ENCODE results near the gene PRUNE1. TPM values are rescaled to one million over a fixed set of nuclear protein-coding genes. Genes with fewer than 3 reads are reported as not detected.

The PRUNE1 gene
- total RNA-seq (2014; rRNA removed; shearing (Covaris generic)) (15.4 and 18.8 TPM in 2 replicates), total RNA-seq (2022) (20.4 and 20.8 TPM in 2 replicates), Bru-seq, nascent RNA (percentile 50 among the genes with signal in this experiment), BruChase-seq, experiment 1, labeled RNA remaining after a 6-hour chase (percentile 56 among the genes with signal in this experiment), BruChase-seq, experiment 2, labeled RNA remaining after a 2-hour chase (percentile 64 among the genes with signal in this experiment)
- long read RNA-seq, transcript PRUNE1-201 (8 exons, 2,997 nt) = major isoform, 9 of 28 reads
- long read RNA-seq, partial matches to known transcripts = 5 of 28 reads
- long read RNA-seq, other reads (novel, unspliced or antisense) = 10 of 28 reads

GRCh38 chr1:151008244-151009205 is at the start of gene PRUNE1:
Gene PRUNE1 (plus strand): TSS chr1:151008449. CDS start chr1:151008633, 184 bp downstream.
- H3K36me3 ChIP-seq (ENCODE audit: insufficient read depth, low read length) = no peaks in the 10 kb centered on the region
- no TSS peak for BruUV-seq (replicated peaks)
- intact Hi-C loops (cut with micrococcal nuclease; ENCODE audit: unreplicated experiment) = loop anchor here (5.0 kb wide), 1 partner anchor 49 kb away; the partner anchor contains the start of gene CDC42SE1
- POLR2A ChIA-PET = no interaction called here
- peak within 1 kb of the TSS; percentile 83 for H3K4me3 ChIP-seq (ENCODE audit: low read depth, low read length, poor library complexity, severe bottlenecking)
- TF ChIP-seq EZH2phosphoT487 (IDR thresholded peaks at IDR 0.05; ENCODE audit: borderline replicate concordance, low read depth, low read length) (no peak), CTCF (conservative IDR thresholded peaks at IDR 0.05; ENCODE audit: low read length) (no peak)
- peak within 1 kb of the TSS; percentile 47 for H3K27ac ChIP-seq (ENCODE audit: low read depth, low read length, poor library complexity, severe bottlenecking)
- DNase-seq (ENCODE audit: low spot score) = peak; percentile 97
- peak within 1 kb of the TSS; percentile 90 for H3K4me2 ChIP-seq (ENCODE audit: low read length)
- H4K20me1 ChIP-seq (ENCODE audit: insufficient read depth, low read length) = no peaks in the 10 kb centered on the region
- H3K9me2 ChIP-seq (ENCODE audit: insufficient read depth, low read length) = no peaks in the 10 kb centered on the region
- no peaks in the 10 kb centered on the region for H3K9me3 ChIP-seq (ENCODE audit: low read length)
- peaks cover 17% of the 10 kb centered on the region; the same call in 1 of the 2 replicates for H3K79me2 ChIP-seq (ENCODE audit: insufficient read depth, low read depth, low read length)
- peak within 1 kb of the TSS; percentile 85 for H2AFZ ChIP-seq (ENCODE audit: low read length)
- H3K4me1 ChIP-seq (ENCODE audit: insufficient read depth, low read length, poor library complexity, severe bottlenecking) = peaks cover 52% of the 10 kb centered on the region
- CTCF ChIA-PET (ENCODE audit: unreplicated experiment) = no interaction called here

- Histone ChIP-seq H3K36me3 (ENCODE audit: insufficient read depth, low read length) (peaks cover 94% of the 10 kb centered on the region), H3K9me3 (ENCODE audit: low read length) (no peaks in the 10 kb centered on the region), H4K20me1 (ENCODE audit: insufficient read depth, low read length) (no peaks in the 10 kb centered on the region), H3K4me3 (ENCODE audit: low read depth, low read length, poor library complexity, severe bottlenecking) (no peak overlapping the region), H3K4me1 (ENCODE audit: insufficient read depth, low read length, poor library complexity, severe bottlenecking) (no peaks in the 10 kb centered on the region), H2AFZ (ENCODE audit: low read length) (no peak overlapping the region), H3K79me2 (ENCODE audit: insufficient read depth, low read depth, low read length) (no peaks in the 10 kb centered on the region), H3K9me2 (ENCODE audit: insufficient read depth, low read length) (no peaks in the 10 kb centered on the region), H3K4me2 (ENCODE audit: low read length) (no peak overlapping the region), H3K27ac (ENCODE audit: low read depth, low read length, poor library complexity, severe bottlenecking) (no peak overlapping the region)
- ChIA-PET CTCF (ENCODE audit: unreplicated experiment) (no interaction called here), POLR2A (no interaction called here)
- no peak for DNase-seq (ENCODE audit: low spot score)
- TF ChIP-seq CTCF (conservative IDR thresholded peaks at IDR 0.05; ENCODE audit: low read length) (no peak), EZH2phosphoT487 (IDR thresholded peaks at IDR 0.05; ENCODE audit: borderline replicate concordance, low read depth, low read length) (no peak)
- intact Hi-C loops (cut with micrococcal nuclease; ENCODE audit: unreplicated experiment) = no loop called here
- BruUV-seq (replicated peaks) = no TSS peak
Observed at GRCh38 chr1:150960646-150961045, 47.6 kb upstream of the PRUNE1 start.

Measured in OCI-LY7 (cell line).